Activated gamma-delta T cell treated with anti-CD3 and anti-CD28 coated beads, Interleukin-2, amount 50 U/mL, for 16 hours (primary cell): ENCODE measurements around the gene C10orf71.

Source experiments
- DNase-seq: peaks from one replicate; pipeline ENCODE4 v3.0.0-alpha.2; 2020; ENCODE audit warnings: low read depth

C10orf71 gene

GRCh38 chr10:49360271-49361177 lies 61.6 kb downstream of the C10orf71 start:
- DNase-seq = no peak

GRCh38 chr10:49361178-49361554 lies 62.2 kb downstream of the C10orf71 start:
- DNase-seq = no peak

GRCh38 chr10:49361735-49362568 lies 63.0 kb downstream of the C10orf71 start:
- DNase-seq = no peak

- DNase-seq = no peak
Observed at GRCh38 chr10:49362596-49363260, 63.8 kb downstream of the C10orf71 start.

- DNase-seq = no peak
Observed at GRCh38 chr10:49363309-49364031, 64.5 kb downstream of the C10orf71 start.

GRCh38 chr10:49364051-49364450 lies 65.1 kb downstream of the C10orf71 start:
- no peak for DNase-seq

GRCh38 chr10:49364747-49365146 lies 65.8 kb downstream of the C10orf71 start:
- no peak for DNase-seq

- DNase-seq = no peak
Observed at GRCh38 chr10:49365275-49365674, 66.3 kb downstream of the C10orf71 start.

GRCh38 chr10:49365675-49366415 lies 66.9 kb downstream of the C10orf71 start:
- no peak for DNase-seq

- DNase-seq = no peak
Observed at GRCh38 chr10:49366460-49366859, 67.5 kb downstream of the C10orf71 start.

GRCh38 chr10:49367600-49367999 lies 68.6 kb downstream of the C10orf71 start:
- no peak for DNase-seq

- no peak for DNase-seq
Observed at GRCh38 chr10:49368256-49368655, 69.3 kb downstream of the C10orf71 start.

GRCh38 chr10:49369216-49370162 lies 70.5 kb downstream of the C10orf71 start:
- DNase-seq = no peak

GRCh38 chr10:49370326-49371100 lies 71.5 kb downstream of the C10orf71 start:
- DNase-seq = no peak

- DNase-seq = no peak
Observed at GRCh38 chr10:49371967-49372366, 73.0 kb downstream of the C10orf71 start.

- DNase-seq = no peak
Observed at GRCh38 chr10:49373361-49373760, 74.4 kb downstream of the C10orf71 start.

- no peak for DNase-seq
Observed at GRCh38 chr10:49374740-49375139, 75.8 kb downstream of the C10orf71 start.

GRCh38 chr10:49375611-49376010 lies 76.6 kb downstream of the C10orf71 start:
- DNase-seq = no peak
